ENCODE measurements around the gene ENTPD1. TPM values are rescaled to one million over a fixed set of nuclear protein-coding genes. Genes with fewer than 3 reads are reported as not detected.

Gene ENTPD1
- total and polyA plus RNA-seq, 10 of the 15 experiments (the other 5 are each of a cell fraction or from before 2014, with no cell fraction given), result 110 to 413 (median 161) TPM

DNA sequence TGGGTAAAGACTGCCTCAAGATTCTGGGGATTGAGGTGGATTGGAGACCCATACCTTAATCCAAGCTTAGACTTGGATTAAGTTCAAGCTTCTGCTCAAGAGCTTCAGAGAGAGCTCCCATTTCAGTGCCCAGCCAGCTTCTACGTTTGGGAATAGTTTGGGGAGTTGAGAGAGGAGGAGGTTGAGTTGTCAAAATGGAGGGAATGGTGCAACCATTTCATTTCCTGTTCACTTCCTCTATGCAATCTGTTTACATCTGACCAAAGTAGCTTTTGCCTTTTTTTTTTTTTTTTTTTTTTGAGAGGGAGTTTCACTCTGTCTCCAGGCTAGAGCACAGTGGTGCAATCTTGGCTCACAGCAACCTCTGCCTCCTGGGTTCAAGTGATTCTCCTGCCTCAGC, 65.8 kb downstream of the ENTPD1 start:
- SMC1A ChIA-PET (ENCODE audit: uncharacterized antibody, unreplicated experiment), result interaction anchor here (1.9 to 13.6 kb wide), 6 partner anchors 14 to 127 kb away, joined by 17 to 359 read pairs (median 110); partner anchors contain the start of genes ENTPD1 and TCTN3
- no TSS peak for BruUV-seq (replicated peaks)
- no peak for FAIRE-seq

More for the DNA sequence above, 65.8 kb downstream of the ENTPD1 start:
- POLR2A ChIA-PET, result interaction anchor here (0.6 to 11.1 kb wide), 9 partner anchors 11 to 171 kb away, joined by 3 to 176 read pairs (median 6); partner anchors contain the start of genes ENTPD1 and TCTN3
- Histone ChIP-seq H3K27me3 (replicated peaks in 1 of 2; ENCODE audit: control insufficient read depth in 2 of 2, insufficient read depth in 2 of 2, low read length in 1 of 2) (no peaks in the 10 kb centered on the region), H3K4me1 (ENCODE audit: control insufficient read depth, insufficient read depth, low read length) (peaks cover 41% of the 10 kb centered on the region), H3K36me3 (ENCODE audit: control insufficient read depth in 2 of 2, insufficient read depth in 2 of 2, low read length in 1 of 2) (peaks cover 15 to 32% of the 10 kb centered on the region in 2 experiments), H3K4me2 (ENCODE audit: control insufficient read depth, insufficient read depth) (no peak overlapping the region), H4K20me1 (ENCODE audit: control insufficient read depth, insufficient read depth) (no peaks in the 10 kb centered on the region), H3K27ac (ENCODE audit: control insufficient read depth, insufficient read depth) (peak overlapping the region; percentile 85), H2AFZ (ENCODE audit: control insufficient read depth, low read depth, low read length) (no peak overlapping the region), H3K79me2 (ENCODE audit: control insufficient read depth, insufficient read depth, low read length) (peaks cover 77% of the 10 kb centered on the region), H3K4me3 (no peak overlapping the region), H3K9ac (ENCODE audit: control insufficient read depth, insufficient read depth, low read length) (no peak overlapping the region), H3K9me3 (replicated peaks; ENCODE audit: control insufficient read depth, insufficient read depth, low read length) (no peaks in the 10 kb centered on the region)
- intact Hi-C loops (cut with micrococcal nuclease; ENCODE audit: unreplicated experiment) (loop anchor here (2.0 kb wide), 1 partner anchor 31 kb away; no protein-coding TSS in a partner anchor), in situ Hi-C loops (cut with MboI) (no loop called here)
- CTCF ChIA-PET, result interaction anchor here (1.0 to 4.9 kb wide), 9 partner anchors 10 to 128 kb away, joined by 3 to 32 read pairs (median 5); partner anchors contain the start of gene TCTN3
- RAD21 ChIA-PET (ENCODE audit: unreplicated experiment), result interaction anchor here (0.8 to 11.3 kb wide), 7 partner anchors 14 to 128 kb away, joined by 3 to 260 read pairs (median 64); partner anchors contain the start of genes ENTPD1 and TCTN3
- WGBS (ENCODE audit: insufficient coverage, insufficient replicate concordance, low lambda C conversion rate, missing lambda C conversion rate), result 91% methylated on average over 1 of the region's 1 CpG
- DNase-seq (ENCODE audit: low read depth, low spot score) (no peak), ATAC-seq (no peak)
- TF ChIP-seq ZNF622 (IDR thresholded peaks at IDR 0.05) (no peak), RAD51 (IDR thresholded peaks at IDR 0.05) (no peak), ZNF384 (IDR thresholded peaks at IDR 0.05; ENCODE audit: borderline replicate concordance, low read depth, low read length) (peak; percentile 50), SPI1 (IDR thresholded peaks at IDR 0.05; ENCODE audit: borderline replicate concordance, insufficient read depth, low read depth, low read length) (peak; percentile 10; the same call in 1 of the 2 replicates), YY1 (IDR thresholded peaks at IDR 0.05; ENCODE audit: low read depth, low read length) (0 out of 2 replicates have a peak, but pooled peaks have one; percentile 48)
- TF ChIP-seq, protein P1, sequence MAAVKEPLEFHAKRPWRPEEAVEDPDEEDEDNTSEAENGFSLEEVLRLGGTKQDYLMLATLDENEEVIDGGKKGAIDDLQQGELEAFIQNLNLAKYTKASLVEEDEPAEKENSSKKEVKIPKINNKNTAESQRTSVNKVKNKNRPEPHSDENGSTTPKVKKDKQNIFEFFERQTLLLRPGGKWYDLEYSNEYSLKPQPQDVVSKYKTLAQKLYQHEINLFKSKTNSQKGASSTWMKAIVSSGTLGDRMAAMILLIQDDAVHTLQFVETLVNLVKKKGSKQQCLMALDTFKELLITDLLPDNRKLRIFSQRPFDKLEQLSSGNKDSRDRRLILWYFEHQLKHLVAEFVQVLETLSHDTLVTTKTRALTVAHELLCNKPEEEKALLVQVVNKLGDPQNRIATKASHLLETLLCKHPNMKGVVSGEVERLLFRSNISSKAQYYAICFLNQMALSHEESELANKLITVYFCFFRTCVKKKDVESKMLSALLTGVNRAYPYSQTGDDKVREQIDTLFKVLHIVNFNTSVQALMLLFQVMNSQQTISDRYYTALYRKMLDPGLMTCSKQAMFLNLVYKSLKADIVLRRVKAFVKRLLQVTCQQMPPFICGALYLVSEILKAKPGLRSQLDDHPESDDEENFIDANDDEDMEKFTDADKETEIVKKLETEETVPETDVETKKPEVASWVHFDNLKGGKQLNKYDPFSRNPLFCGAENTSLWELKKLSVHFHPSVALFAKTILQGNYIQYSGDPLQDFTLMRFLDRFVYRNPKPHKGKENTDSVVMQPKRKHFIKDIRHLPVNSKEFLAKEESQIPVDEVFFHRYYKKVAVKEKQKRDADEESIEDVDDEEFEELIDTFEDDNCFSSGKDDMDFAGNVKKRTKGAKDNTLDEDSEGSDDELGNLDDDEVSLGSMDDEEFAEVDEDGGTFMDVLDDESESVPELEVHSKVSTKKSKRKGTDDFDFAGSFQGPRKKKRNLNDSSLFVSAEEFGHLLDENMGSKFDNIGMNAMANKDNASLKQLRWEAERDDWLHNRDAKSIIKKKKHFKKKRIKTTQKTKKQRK (IDR thresholded peaks at IDR 0.05; ENCODE audit: low read depth, low read length), result no peak
